IPS-NIHi7 (cell line): ENCODE data around the gene TUBA4B.

Experiments used
- DNase-seq: peaks from one replicate; pipeline ENCODE4 v3.0.0; 2012; ENCODE audit warnings: mixed read lengths; ENCODE audit errors: extremely low spot score

TUBA4B gene

GRCh38 chr2:219252900-219253752 lies at the start of gene TUBA4B:
TUBA4B (plus strand) TSS chr2:219253243; CDS start chr2:219253408, 165 bp downstream.
- DNase-seq = peak; percentile 41

GRCh38 chr2:219204425-219205164 lies 48.4 kb upstream of the TUBA4B start:
- DNase-seq = no peak

GRCh38 chr2:219205165-219205538 lies 47.9 kb upstream of the TUBA4B start:
- no peak for DNase-seq

- no peak for DNase-seq
These were observed 47.1 kb upstream of the TUBA4B start for GRCh38 chr2:219205981-219206327.

- peak; percentile 99 for DNase-seq
These were observed 46.5 kb upstream of the TUBA4B start, which contains the start of gene ZFAND2B for GRCh38 chr2:219206328-219207133. ZFAND2B (plus strand) TSS chr2:219206782; CDS start chr2:219206988, 206 bp downstream.

GRCh38 chr2:219207134-219207883 lies 45.7 kb upstream of the TUBA4B start:
- DNase-seq = peak; percentile 19

- no peak for DNase-seq
These were observed 44.9 kb upstream of the TUBA4B start for GRCh38 chr2:219207884-219208740.

GRCh38 chr2:219209236-219210195 lies 43.5 kb upstream of the TUBA4B start:
- no peak for DNase-seq

GRCh38 chr2:219210196-219210885 lies 42.7 kb upstream of the TUBA4B start:
- DNase-seq = no peak

- no peak for DNase-seq
These were observed 42.1 kb upstream of the TUBA4B start for GRCh38 chr2:219210886-219211362.

- DNase-seq = no peak
These were observed 40.0 kb upstream of the TUBA4B start for GRCh38 chr2:219213026-219213415.

GRCh38 chr2:219213486-219214071 lies 39.5 kb upstream of the TUBA4B start:
- no peak for DNase-seq

- DNase-seq = no peak
These were observed 38.9 kb upstream of the TUBA4B start for GRCh38 chr2:219214141-219214540.

GRCh38 chr2:219214786-219215185 lies 38.3 kb upstream of the TUBA4B start:
- DNase-seq = no peak

- DNase-seq = no peak
These were observed 37.0 kb upstream of the TUBA4B start for GRCh38 chr2:219215871-219216534.

GRCh38 chr2:219216535-219216915 lies 36.5 kb upstream of the TUBA4B start:
- DNase-seq = no peak

- peak; percentile 77 for DNase-seq
These were observed 34.8 kb upstream of the TUBA4B start for GRCh38 chr2:219218217-219218731.
